A549 (cell line): ENCODE data around the gene TRIM69.

Experiments
- CBX2 ChIP-seq: fragments of 200-600 bp; sonication (generic); IDR thresholded peaks from 2 replicates; pipeline ENCODE4 v1.6.1; 2016; ENCODE audit warnings: low read depth, mild to moderate bottlenecking, borderline replicate concordance
- NR3C1 ChIP-seq: fragments of >200 bp; sonication (Bioruptor Twin); formaldehyde crosslinking; IDR thresholded peaks from 3 replicates; pipeline ENCODE4 v1.6.1; 2017
- TF ChIP-seq, protein P1 (sequence below): fragments of >200 bp; sonication (Bioruptor Twin); formaldehyde crosslinking; IDR thresholded peaks from 3 replicates; pipeline ENCODE4 v1.5.1; 2016

DNA sequence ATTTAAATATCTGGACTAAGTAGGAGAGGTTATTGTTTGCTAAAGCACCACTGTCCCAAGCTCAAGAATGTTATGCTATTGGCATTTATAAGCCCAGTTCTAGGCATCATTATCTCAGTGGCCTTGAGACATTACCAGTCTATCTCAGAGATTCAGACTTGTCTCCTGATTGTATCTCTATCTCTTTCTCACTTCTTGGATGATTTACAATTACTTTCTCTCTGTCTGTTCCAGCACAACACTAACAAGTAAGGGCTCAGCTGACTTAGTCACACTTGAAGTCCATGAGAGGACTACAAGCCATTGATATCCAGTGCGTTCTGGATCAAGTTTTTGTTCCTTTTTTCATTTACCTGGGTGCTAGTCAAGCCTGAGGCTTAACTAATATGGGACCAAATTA, 60.2 kb downstream of the TRIM69 start:
- TF ChIP-seq, protein P1, sequence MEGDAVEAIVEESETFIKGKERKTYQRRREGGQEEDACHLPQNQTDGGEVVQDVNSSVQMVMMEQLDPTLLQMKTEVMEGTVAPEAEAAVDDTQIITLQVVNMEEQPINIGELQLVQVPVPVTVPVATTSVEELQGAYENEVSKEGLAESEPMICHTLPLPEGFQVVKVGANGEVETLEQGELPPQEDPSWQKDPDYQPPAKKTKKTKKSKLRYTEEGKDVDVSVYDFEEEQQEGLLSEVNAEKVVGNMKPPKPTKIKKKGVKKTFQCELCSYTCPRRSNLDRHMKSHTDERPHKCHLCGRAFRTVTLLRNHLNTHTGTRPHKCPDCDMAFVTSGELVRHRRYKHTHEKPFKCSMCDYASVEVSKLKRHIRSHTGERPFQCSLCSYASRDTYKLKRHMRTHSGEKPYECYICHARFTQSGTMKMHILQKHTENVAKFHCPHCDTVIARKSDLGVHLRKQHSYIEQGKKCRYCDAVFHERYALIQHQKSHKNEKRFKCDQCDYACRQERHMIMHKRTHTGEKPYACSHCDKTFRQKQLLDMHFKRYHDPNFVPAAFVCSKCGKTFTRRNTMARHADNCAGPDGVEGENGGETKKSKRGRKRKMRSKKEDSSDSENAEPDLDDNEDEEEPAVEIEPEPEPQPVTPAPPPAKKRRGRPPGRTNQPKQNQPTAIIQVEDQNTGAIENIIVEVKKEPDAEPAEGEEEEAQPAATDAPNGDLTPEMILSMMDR: no peak
- TF ChIP-seq CBX2: no peak
- TF ChIP-seq NR3C1: no peak
